ENCODE data around the gene FIBP.

DNA sequence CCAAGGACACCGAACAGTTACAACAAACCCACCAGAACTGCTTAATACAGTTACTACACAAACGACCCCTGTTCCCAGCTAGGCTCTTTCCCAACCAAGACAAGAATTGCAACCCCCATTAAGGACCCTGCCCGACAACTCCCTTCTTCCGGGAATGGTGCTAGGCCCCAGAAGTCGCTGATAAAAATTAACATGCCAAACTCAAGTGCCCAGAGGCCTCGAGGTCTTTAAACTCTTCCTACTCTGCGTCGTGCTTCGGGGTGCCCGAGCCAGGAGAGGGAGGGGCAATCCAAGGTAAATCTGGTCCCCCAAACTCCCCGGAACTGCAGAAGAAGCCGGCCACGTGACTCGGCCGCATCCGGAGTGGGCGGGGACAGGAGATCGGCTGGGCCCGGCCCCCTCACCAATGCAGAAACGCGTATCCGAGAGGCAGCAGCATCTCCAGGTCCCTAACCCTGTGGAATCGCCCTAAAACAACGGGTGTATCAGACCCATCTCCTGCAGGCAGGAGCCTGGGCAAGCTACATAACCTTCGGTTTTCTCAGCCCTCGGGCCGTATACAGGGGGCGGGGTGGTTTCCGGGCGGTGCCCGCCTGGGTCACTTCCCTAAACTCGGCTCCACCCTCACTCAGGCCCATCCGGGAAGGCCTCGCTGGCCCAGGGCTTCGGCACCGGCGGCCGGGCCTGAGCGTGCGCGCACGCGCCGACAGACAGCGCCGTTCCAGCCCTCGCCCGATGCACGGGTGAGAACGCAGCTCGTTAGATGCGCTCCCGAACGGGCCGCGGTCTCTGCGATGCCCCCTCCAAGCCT lies 31.4 kb downstream of the FIBP start:
- TF ChIP-seq, protein P1, sequence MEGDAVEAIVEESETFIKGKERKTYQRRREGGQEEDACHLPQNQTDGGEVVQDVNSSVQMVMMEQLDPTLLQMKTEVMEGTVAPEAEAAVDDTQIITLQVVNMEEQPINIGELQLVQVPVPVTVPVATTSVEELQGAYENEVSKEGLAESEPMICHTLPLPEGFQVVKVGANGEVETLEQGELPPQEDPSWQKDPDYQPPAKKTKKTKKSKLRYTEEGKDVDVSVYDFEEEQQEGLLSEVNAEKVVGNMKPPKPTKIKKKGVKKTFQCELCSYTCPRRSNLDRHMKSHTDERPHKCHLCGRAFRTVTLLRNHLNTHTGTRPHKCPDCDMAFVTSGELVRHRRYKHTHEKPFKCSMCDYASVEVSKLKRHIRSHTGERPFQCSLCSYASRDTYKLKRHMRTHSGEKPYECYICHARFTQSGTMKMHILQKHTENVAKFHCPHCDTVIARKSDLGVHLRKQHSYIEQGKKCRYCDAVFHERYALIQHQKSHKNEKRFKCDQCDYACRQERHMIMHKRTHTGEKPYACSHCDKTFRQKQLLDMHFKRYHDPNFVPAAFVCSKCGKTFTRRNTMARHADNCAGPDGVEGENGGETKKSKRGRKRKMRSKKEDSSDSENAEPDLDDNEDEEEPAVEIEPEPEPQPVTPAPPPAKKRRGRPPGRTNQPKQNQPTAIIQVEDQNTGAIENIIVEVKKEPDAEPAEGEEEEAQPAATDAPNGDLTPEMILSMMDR (IDR thresholded peaks at IDR 0.05) = no peak
- TF ChIP-seq POLR2A (IDR thresholded peaks at IDR 0.05) = no peak

All from lower leg skin (tissue), 3 donors.